H9 (cell line): ENCODE results near the gene FAM107A. TPM values are rescaled to one million over a fixed set of nuclear protein-coding genes. Genes with fewer than 3 reads are reported as not detected.

ENCODE experiments used
- DNase-seq: peaks from one replicate; pipeline ENCODE4 v3.0.0-alpha.2; 2017
- H2AFZ ChIP-seq: one replicate; pipeline ENCODE4 v1.6.1; 2013; ENCODE audit warnings: mild to moderate bottlenecking, low read length, control low read depth, moderate library complexity
- H2AK5ac ChIP-seq: 2 replicates; pipeline ENCODE4 v1.6.1; 2013; ENCODE audit warnings: low read length, control low read depth, mixed read lengths; ENCODE audit not compliant: insufficient read length
- H2BK120ac ChIP-seq: one replicate; pipeline ENCODE4 v1.6.1; 2013; ENCODE audit warnings: low read depth, mild to moderate bottlenecking, low read length, control low read depth, inconsistent platforms; ENCODE audit not compliant: poor library complexity, severe bottlenecking
- H2BK12ac ChIP-seq: 2 replicates; pipeline ENCODE4 v1.6.1; 2013; ENCODE audit warnings: low read length, control low read depth, mixed read lengths, low read depth; ENCODE audit not compliant: insufficient read length
- H2BK15ac ChIP-seq: 2 replicates; pipeline ENCODE4 v1.6.1; 2013; ENCODE audit warnings: low read depth, low read length, control low read depth
- H2BK20ac ChIP-seq: one replicate; pipeline ENCODE4 v1.6.1; 2013; ENCODE audit warnings: low read depth, mild to moderate bottlenecking, low read length, control low read depth, inconsistent platforms; ENCODE audit not compliant: poor library complexity, severe bottlenecking
- H2BK5ac ChIP-seq: 2 replicates; pipeline ENCODE4 v1.6.1; 2013; ENCODE audit warnings: low read length, control low read depth, mixed read lengths; ENCODE audit not compliant: insufficient read length
- H3K14ac ChIP-seq: 2 replicates; pipeline ENCODE4 v1.6.1; 2013; ENCODE audit warnings: low read length, control low read depth; ENCODE audit not compliant: insufficient read depth
- H3K18ac ChIP-seq: 2 replicates; pipeline ENCODE4 v1.6.1; 2013; ENCODE audit warnings: low read depth, mild to moderate bottlenecking, mixed read lengths, low read length, control low read depth; ENCODE audit not compliant: insufficient read length
- H3K23ac ChIP-seq: 2 replicates; pipeline ENCODE4 v1.6.1; 2013; ENCODE audit warnings: low read length, control low read depth, mixed read lengths, low read depth; ENCODE audit not compliant: insufficient read length
- H3K23me2 ChIP-seq: 2 replicates; pipeline ENCODE4 v1.6.1; 2013; ENCODE audit warnings: low read depth, mild to moderate bottlenecking, mixed read lengths, low read length, control low read depth; ENCODE audit not compliant: insufficient read length, poor library complexity, severe bottlenecking
- H3K27ac ChIP-seq: 2 replicates; pipeline ENCODE4 v1.5.1; 2013; ENCODE audit warnings: low read length, control low read depth, mixed read lengths, low read depth; ENCODE audit not compliant: insufficient read length
- H3K27me3 ChIP-seq: 2 replicates; pipeline ENCODE4 v1.6.1; 2013; ENCODE audit warnings: low read length, control low read depth, inconsistent platforms; ENCODE audit not compliant: insufficient read depth
- H3K4ac ChIP-seq: 2 replicates; pipeline ENCODE4 v1.6.1; 2013; ENCODE audit warnings: low read depth, mild to moderate bottlenecking, control low read depth, inconsistent platforms, low read length, moderate library complexity
- H3K4me1 ChIP-seq: 2 replicates; pipeline ENCODE4 v1.6.1; 2013; ENCODE audit warnings: low read length, control low read depth, inconsistent platforms; ENCODE audit not compliant: insufficient read depth
- H3K4me2 ChIP-seq: 2 replicates; pipeline ENCODE4 v1.6.1; 2013; ENCODE audit warnings: low read length, control low read depth, mixed read lengths; ENCODE audit not compliant: insufficient read length, insufficient read depth
- H3K56ac ChIP-seq: 2 replicates; pipeline ENCODE4 v1.6.1; 2013; ENCODE audit warnings: low read depth, mild to moderate bottlenecking, mixed read lengths, low read length, control low read depth; ENCODE audit not compliant: insufficient read length
- H3K79me1 ChIP-seq: 2 replicates; pipeline ENCODE4 v1.6.1; 2013; ENCODE audit warnings: low read depth, mild to moderate bottlenecking, moderate library complexity, low read length, control low read depth, inconsistent platforms; ENCODE audit not compliant: insufficient read depth, poor library complexity, severe bottlenecking
- H3K79me2 ChIP-seq: 2 replicates; pipeline ENCODE4 v1.6.1; 2013; ENCODE audit warnings: low read length, control low read depth, inconsistent platforms; ENCODE audit not compliant: insufficient read depth
- H3K9ac ChIP-seq: 2 replicates; pipeline ENCODE4 v1.6.1; 2013; ENCODE audit warnings: low read length, control low read depth, mixed read lengths; ENCODE audit not compliant: insufficient read length; ENCODE audit errors: extremely low read depth
- H3K9me3 ChIP-seq: one replicate; pipeline ENCODE4 v1.6.1; 2013; ENCODE audit warnings: low read depth, low read length, inconsistent platforms; ENCODE audit not compliant: control insufficient read depth
- H3T11ph ChIP-seq: one replicate; pipeline ENCODE4 v1.6.1; 2013; ENCODE audit warnings: mild to moderate bottlenecking, low read length, control low read depth, inconsistent platforms
- H4K20me1 ChIP-seq: one replicate; pipeline ENCODE4 v1.6.1; 2013; ENCODE audit not compliant: control insufficient read depth, insufficient read length, insufficient read depth
- H4K5ac ChIP-seq: 2 replicates; pipeline ENCODE4 v1.6.1; 2013; ENCODE audit warnings: low read depth, mild to moderate bottlenecking, mixed read lengths, low read length, control low read depth; ENCODE audit not compliant: insufficient read length
- H4K8ac ChIP-seq: replicated peaks from 2 replicates; pipeline ENCODE4 v1.6.1; 2013; ENCODE audit warnings: low read length, control low read depth, mixed read lengths, low read depth; ENCODE audit not compliant: insufficient read length
- H4K91ac ChIP-seq: 2 replicates; pipeline ENCODE4 v1.6.1; 2013; ENCODE audit warnings: low read depth, mild to moderate bottlenecking, moderate library complexity, mixed read lengths, low read length, control low read depth; ENCODE audit not compliant: insufficient read length
- H3K27ac Mint-ChIP-seq, 3 experiments: 2 replicates in 2 of 3; 3 replicates in 1 of 3; pipeline ENCODE4 v1.8.0; 2020 to 2021; ENCODE audit warnings: mixed read lengths in 3 of 3, mild to moderate bottlenecking in 1 of 3, moderate library complexity in 1 of 3
- H3K27me3 Mint-ChIP-seq: 2 replicates; pipeline ENCODE4 v1.8.0; 2021; ENCODE audit warnings: low read depth, mild to moderate bottlenecking, moderate library complexity, mixed read lengths
- H3K36me3 Mint-ChIP-seq, 3 experiments: 2 replicates in 2 of 3; 3 replicates in 1 of 3; pipeline ENCODE4 v1.8.0; 2020 to 2021; ENCODE audit warnings: low read depth in 3 of 3, mixed read lengths in 3 of 3; ENCODE audit not compliant: insufficient read depth in 1 of 3
- H3K4me1 Mint-ChIP-seq, 2 experiments: 2 replicates each; pipeline ENCODE4 v1.8.0; 2020; ENCODE audit warnings: mixed read lengths in 2 of 2
- H3K4me3 Mint-ChIP-seq, 2 experiments: 2 replicates in 1 of 2; 3 replicates in 1 of 2; pipeline ENCODE4 v1.8.0; 2020 to 2021; ENCODE audit warnings: mild to moderate bottlenecking in 2 of 2, mixed read lengths in 2 of 2, moderate library complexity in 1 of 2
- H3K9me3 Mint-ChIP-seq, 2 experiments: 2 replicates in 1 of 2; 3 replicates in 1 of 2; pipeline ENCODE4 v1.8.0; 2020; ENCODE audit warnings: mild to moderate bottlenecking in 2 of 2, mixed read lengths in 2 of 2, moderate library complexity in 1 of 2
- CTCF ChIP-seq: fragments of 200-600 bp; sonication (generic); conservative IDR thresholded peaks from 3 replicates; pipeline ENCODE4 v1.8.0; 2021; ENCODE audit warnings: antibody characterized with exemption, mild to moderate bottlenecking
- WGBS: extraction: QIAGEN DNeasy Blood & Tissue Kit; methylation state at CpG from one replicate; pipeline ENCODE4 v1.1.7; 2013; ENCODE audit warnings: missing lambda C conversion rate, low lambda C conversion rate, mixed read lengths; ENCODE audit not compliant: insufficient read length; ENCODE audit errors: extremely low coverage; 5-methylcytosine and 5-hydroxymethylcytosine counted together
- total RNA-seq: library from RNA; stranded (reverse); gene quantifications from 2 replicates; pipeline ENCODE4 v1.2.1, GENCODE V29; 2021

Gene FAM107A
- total RNA-seq, 1 experiment from 2014 or later: 0.11 TPM

- Histone ChIP-seq H2AFZ (no peak overlapping the region), H2BK12ac (no peak overlapping the region), H3K23me2 (no peaks in the 10 kb centered on the region), H3K14ac (no peak overlapping the region), H3K27me3 (no peaks in the 10 kb centered on the region), H4K5ac (no peak overlapping the region), H3K18ac (no peak overlapping the region), H3K79me1 (no peaks in the 10 kb centered on the region), H4K20me1 (no peaks in the 10 kb centered on the region), H3K27ac (no peak overlapping the region), H2BK120ac (no peak overlapping the region), H3K4ac (no peak overlapping the region), H3K4me1 (no peaks in the 10 kb centered on the region; the same call in 1 of the 2 replicates), H2BK5ac (no peak overlapping the region), H3K9ac (no peak overlapping the region), H3K4me2 (no peak overlapping the region), H2BK20ac (no peak overlapping the region), H4K8ac (no peak overlapping the region), H4K91ac (no peak overlapping the region), H3K79me2 (no peaks in the 10 kb centered on the region), H3K23ac (no peak overlapping the region), H2BK15ac (no peak overlapping the region), H3K9me3 (no peaks in the 10 kb centered on the region), H2AK5ac (no peak overlapping the region), H3T11ph (no peak overlapping the region), H3K56ac (no peak overlapping the region)
- TF ChIP-seq CTCF: no peak
- Mint-ChIP-seq H3K27ac (no peak overlapping the region; a peak in 1 of 7 replicates), H3K4me1 (peaks cover 18 to 24% of the 10 kb centered on the region in 2 experiments), H3K4me3 (no peak overlapping the region), H3K27me3 (peaks cover 21% of the 10 kb centered on the region), H3K36me3 (peaks cover 0 to 9% (median 0%) of the 10 kb centered on the region in 3 experiments; a peak in 2 of 7 replicates), H3K9me3 (peaks cover 5 to 9% of the 10 kb centered on the region in 2 experiments; a peak in 4 of 5 replicates)
- no CpG with 5 or more reads among the region's 13 CpGs for WGBS
- no peak for DNase-seq
Measured at GRCh38 chr3:58572013-58572633, 5.1 kb downstream of the FAM107A start.
